HG03521 (cell line): ENCODE measurements around the gene NANOS2.

ENCODE experiments used
- ATAC-seq: cut with Tn5 transposase; IDR thresholded peaks from one replicate; pipeline ENCODE4 v1.9.1; 2021; ENCODE audit warnings: mild to moderate bottlenecking, moderate library complexity; ENCODE audit not compliant: unreplicated experiment

Gene NANOS2

GRCh38 chr19:45913874-45914830, at the start of gene NANOS2:
Gene NANOS2 (minus strand): TSS chr19:45914778. CDS start chr19:45914693, 85 bp downstream.
- ATAC-seq: no peak

- ATAC-seq: no peak
Observed at GRCh38 chr19:45962021-45962420, 47.4 kb upstream of the NANOS2 start.

GRCh38 chr19:45960595-45961235, 46.1 kb upstream of the NANOS2 start:
- no peak for ATAC-seq

GRCh38 chr19:45959517-45960025, 45.0 kb upstream of the NANOS2 start:
- ATAC-seq: no peak

- no peak for ATAC-seq
Observed at GRCh38 chr19:45958769-45959516, 44.4 kb upstream of the NANOS2 start.

GRCh38 chr19:45958320-45958719, 43.7 kb upstream of the NANOS2 start:
- no peak for ATAC-seq

GRCh38 chr19:45955905-45956608, 41.5 kb upstream of the NANOS2 start:
- ATAC-seq: no peak

- no peak for ATAC-seq
Observed at GRCh38 chr19:45954156-45954555, 39.6 kb upstream of the NANOS2 start.

GRCh38 chr19:45953676-45954075, 39.1 kb upstream of the NANOS2 start:
- no peak for ATAC-seq

- ATAC-seq: no peak
Observed at GRCh38 chr19:45952686-45953505, 38.3 kb upstream of the NANOS2 start.

- no peak for ATAC-seq
Observed at GRCh38 chr19:45952341-45952685, 37.7 kb upstream of the NANOS2 start.

GRCh38 chr19:45947926-45948325, 33.3 kb upstream of the NANOS2 start:
- ATAC-seq: no peak

- ATAC-seq: no peak
Observed at GRCh38 chr19:45940515-45940805, 25.9 kb upstream of the NANOS2 start.

GRCh38 chr19:45939792-45940514, 25.4 kb upstream of the NANOS2 start:
- ATAC-seq: no peak

- no peak for ATAC-seq
Observed at GRCh38 chr19:45938733-45939319, 24.2 kb upstream of the NANOS2 start.

GRCh38 chr19:45935267-45935666, 20.7 kb upstream of the NANOS2 start:
- ATAC-seq: no peak

- no peak for ATAC-seq
Observed at GRCh38 chr19:45934551-45935230, 20.1 kb upstream of the NANOS2 start.

- no peak for ATAC-seq
Observed at GRCh38 chr19:45933759-45934158, 19.2 kb upstream of the NANOS2 start.
